GM23338 (cell line): ENCODE measurements around the gene GREB1L. TPM values are rescaled to one million over a fixed set of nuclear protein-coding genes. Genes with fewer than 3 reads are reported as not detected.

Experiments
- ATAC-seq: fragments of 200-7000 bp; cut with Tn5 transposase; 3 replicates; pipeline ENCODE4 v1.9.1; 2020
- DNase-seq: peaks from one replicate; pipeline ENCODE4 v3.0.0-alpha.2; 2015; ENCODE audit warnings: low spot score
- H2AFZ ChIP-seq: fragments of 200-600 bp; sonication (generic); 2 replicates; pipeline ENCODE4 v1.8.0; 2016; ENCODE audit warnings: antibody characterized with exemption, mild to moderate bottlenecking, moderate library complexity
- H3F3A ChIP-seq: fragments of 200-600 bp; sonication (generic); replicated peaks from 2 replicates; pipeline ENCODE4 v1.8.0; 2017; ENCODE audit warnings: antibody characterized with exemption, mixed run types, low read depth
- H3K27ac ChIP-seq: fragments of 200-600 bp; sonication (generic); 2 replicates; pipeline ENCODE4 v1.6.1; 2016; ENCODE audit warnings: low read depth
- H3K27me3 ChIP-seq: fragments of 200-600 bp; sonication (generic); 2 replicates; pipeline ENCODE4 v1.8.0; 2016; ENCODE audit warnings: mild to moderate bottlenecking, mixed run types, moderate library complexity; ENCODE audit not compliant: insufficient read depth
- H3K36me3 ChIP-seq: fragments of 200-600 bp; sonication (generic); 2 replicates; pipeline ENCODE4 v1.8.0; 2016; ENCODE audit warnings: mild to moderate bottlenecking; ENCODE audit not compliant: insufficient read depth
- H3K4me1 ChIP-seq: fragments of 200-600 bp; sonication (generic); 2 replicates; pipeline ENCODE4 v1.8.0; 2016; ENCODE audit warnings: mild to moderate bottlenecking, moderate library complexity; ENCODE audit not compliant: insufficient read depth
- H3K4me2 ChIP-seq: fragments of 200-600 bp; sonication (generic); 2 replicates; pipeline ENCODE4 v1.7.1; 2017; ENCODE audit warnings: mixed run types
- H3K4me3 ChIP-seq: fragments of 200-600 bp; sonication (generic); 2 replicates; pipeline ENCODE4 v1.6.1; 2016; ENCODE audit warnings: mixed run types
- H3K79me2 ChIP-seq: fragments of 200-600 bp; sonication (generic); replicated peaks from 2 replicates; pipeline ENCODE4 v1.8.0; 2017; ENCODE audit warnings: mild to moderate bottlenecking; ENCODE audit not compliant: insufficient read depth
- H3K9me2 ChIP-seq: fragments of 200-600 bp; sonication (generic); 2 replicates; pipeline ENCODE4 v1.8.0; 2017; ENCODE audit not compliant: insufficient read depth
- H4K20me1 ChIP-seq: fragments of 200-600 bp; sonication (generic); replicated peaks from 2 replicates; pipeline ENCODE4 v1.8.0; 2017; ENCODE audit warnings: mild to moderate bottlenecking; ENCODE audit not compliant: insufficient read depth
- H3K27ac Mint-ChIP-seq: 2 replicates; pipeline ENCODE4 v1.8.0; 2020; ENCODE audit warnings: inconsistent platforms, mild to moderate bottlenecking, moderate library complexity, mixed read lengths
- H3K27me3 Mint-ChIP-seq: 3 replicates; pipeline ENCODE4 v1.8.0; 2022; ENCODE audit warnings: low read depth, mild to moderate bottlenecking, moderate library complexity, mixed read lengths, inconsistent platforms; ENCODE audit not compliant: insufficient read depth, poor library complexity
- H3K36me3 Mint-ChIP-seq: 3 replicates; pipeline ENCODE4 v1.8.0; 2021; ENCODE audit warnings: low read depth, mild to moderate bottlenecking, inconsistent platforms, moderate library complexity, mixed read lengths
- H3K4me1 Mint-ChIP-seq: 3 replicates; pipeline ENCODE4 v1.8.0; 2020; ENCODE audit warnings: mild to moderate bottlenecking, inconsistent platforms, mixed read lengths
- H3K4me3 Mint-ChIP-seq: 3 replicates; pipeline ENCODE4 v1.8.0; 2021; ENCODE audit warnings: moderate library complexity, mild to moderate bottlenecking, inconsistent platforms, mixed read lengths
- H3K9me3 Mint-ChIP-seq: 3 replicates; pipeline ENCODE4 v1.8.0; 2020; ENCODE audit warnings: moderate library complexity, mild to moderate bottlenecking, inconsistent platforms, mixed read lengths
- CREB1 ChIP-seq: fragments of 250-450 bp; sonication (Bioruptor Pico); IDR thresholded peaks from 2 replicates; pipeline ENCODE4 v1.5.0; 2020; ENCODE audit warnings: low read depth, mild to moderate bottlenecking, moderate library complexity
- EZH2 ChIP-seq: fragments of 200-600 bp; sonication (generic); IDR thresholded peaks from one replicate; pipeline ENCODE4 v1.8.0; 2017; ENCODE audit warnings: antibody characterized with exemption, mild to moderate bottlenecking, low read depth; ENCODE audit not compliant: unreplicated experiment
- EZH2phosphoT487 ChIP-seq: fragments of 200-600 bp; sonication (generic); IDR thresholded peaks from one replicate; pipeline ENCODE4 v1.8.1; 2018; ENCODE audit warnings: antibody characterized with exemption; ENCODE audit not compliant: unreplicated experiment
- JUNB ChIP-seq: IDR thresholded peaks from one replicate; pipeline ENCODE4 v1.6.1; 2016; ENCODE audit warnings: antibody characterized with exemption; ENCODE audit not compliant: unreplicated experiment
- STAT1 ChIP-seq: IDR thresholded peaks from one replicate; pipeline ENCODE4 v1.6.1; 2016; ENCODE audit warnings: antibody characterized with exemption; ENCODE audit not compliant: unreplicated experiment
- ZNF331 ChIP-seq: fragments of 250-450 bp; sonication (Bioruptor Pico); IDR thresholded peaks from 2 replicates; pipeline ENCODE4 v1.5.0; 2020; ENCODE audit warnings: low read depth, mild to moderate bottlenecking, moderate library complexity
- polyA plus RNA-seq: library from polyadenylated mRNA; unstranded; fragments of >200 nt; fragmentation: Nextera tagmentation; extraction: Ambion mirVana; gene quantifications from 2 replicates; pipeline ENCODE4 v1.2.1, GENCODE V29; 2016
- total RNA-seq: library from RNA; depleted of rRNA; stranded (reverse); fragments of >200 nt; shearing (Covaris generic); gene quantifications from 2 replicates; pipeline ENCODE4 v1.2.3, GENCODE V29; 2014
- TF ChIP-seq, protein P1 (sequence below): fragments of 250-450 bp; sonication (Bioruptor Pico); IDR thresholded peaks from 2 replicates; pipeline ENCODE4 v1.5.0; 2020; ENCODE audit warnings: mild to moderate bottlenecking, moderate library complexity
- TF ChIP-seq, protein P2 (sequence below), 2 experiments: fragments of 200-600 bp in 1 of 2; sonication (generic) in 1 of 2; conservative IDR thresholded peaks; 2 replicates each; pipeline versions ENCODE4 v1.5.1 to v1.6.1; 2016 to 2017; ENCODE audit warnings: antibody characterized with exemption in 2 of 2, low read depth in 2 of 2, mild to moderate bottlenecking in 2 of 2, moderate library complexity in 1 of 2

The GREB1L gene
- total and polyA plus RNA-seq, 2 experiments from 2014 or later = 0.03 to 0.29 TPM

DNA sequence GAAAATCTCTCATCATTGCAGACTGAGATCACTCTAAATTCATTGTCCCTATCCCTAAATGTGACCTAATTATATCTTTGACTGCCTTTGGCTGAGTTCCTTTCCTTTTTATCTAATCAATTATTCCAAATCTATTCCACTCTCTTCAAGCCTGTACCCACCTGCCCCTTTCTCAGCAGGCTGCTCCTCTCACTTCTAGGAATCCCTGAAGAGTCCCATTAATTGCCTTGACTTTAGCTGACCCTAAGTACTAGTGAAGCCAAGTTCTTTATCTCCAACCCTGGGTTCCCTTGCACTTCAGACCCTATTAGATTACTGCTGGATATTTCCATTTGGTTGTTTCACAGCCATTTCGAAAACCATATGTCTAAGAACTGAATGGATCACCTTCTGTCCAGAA is 102.8 kb downstream of the GREB1L start (continued):
- TF ChIP-seq, protein P1, sequence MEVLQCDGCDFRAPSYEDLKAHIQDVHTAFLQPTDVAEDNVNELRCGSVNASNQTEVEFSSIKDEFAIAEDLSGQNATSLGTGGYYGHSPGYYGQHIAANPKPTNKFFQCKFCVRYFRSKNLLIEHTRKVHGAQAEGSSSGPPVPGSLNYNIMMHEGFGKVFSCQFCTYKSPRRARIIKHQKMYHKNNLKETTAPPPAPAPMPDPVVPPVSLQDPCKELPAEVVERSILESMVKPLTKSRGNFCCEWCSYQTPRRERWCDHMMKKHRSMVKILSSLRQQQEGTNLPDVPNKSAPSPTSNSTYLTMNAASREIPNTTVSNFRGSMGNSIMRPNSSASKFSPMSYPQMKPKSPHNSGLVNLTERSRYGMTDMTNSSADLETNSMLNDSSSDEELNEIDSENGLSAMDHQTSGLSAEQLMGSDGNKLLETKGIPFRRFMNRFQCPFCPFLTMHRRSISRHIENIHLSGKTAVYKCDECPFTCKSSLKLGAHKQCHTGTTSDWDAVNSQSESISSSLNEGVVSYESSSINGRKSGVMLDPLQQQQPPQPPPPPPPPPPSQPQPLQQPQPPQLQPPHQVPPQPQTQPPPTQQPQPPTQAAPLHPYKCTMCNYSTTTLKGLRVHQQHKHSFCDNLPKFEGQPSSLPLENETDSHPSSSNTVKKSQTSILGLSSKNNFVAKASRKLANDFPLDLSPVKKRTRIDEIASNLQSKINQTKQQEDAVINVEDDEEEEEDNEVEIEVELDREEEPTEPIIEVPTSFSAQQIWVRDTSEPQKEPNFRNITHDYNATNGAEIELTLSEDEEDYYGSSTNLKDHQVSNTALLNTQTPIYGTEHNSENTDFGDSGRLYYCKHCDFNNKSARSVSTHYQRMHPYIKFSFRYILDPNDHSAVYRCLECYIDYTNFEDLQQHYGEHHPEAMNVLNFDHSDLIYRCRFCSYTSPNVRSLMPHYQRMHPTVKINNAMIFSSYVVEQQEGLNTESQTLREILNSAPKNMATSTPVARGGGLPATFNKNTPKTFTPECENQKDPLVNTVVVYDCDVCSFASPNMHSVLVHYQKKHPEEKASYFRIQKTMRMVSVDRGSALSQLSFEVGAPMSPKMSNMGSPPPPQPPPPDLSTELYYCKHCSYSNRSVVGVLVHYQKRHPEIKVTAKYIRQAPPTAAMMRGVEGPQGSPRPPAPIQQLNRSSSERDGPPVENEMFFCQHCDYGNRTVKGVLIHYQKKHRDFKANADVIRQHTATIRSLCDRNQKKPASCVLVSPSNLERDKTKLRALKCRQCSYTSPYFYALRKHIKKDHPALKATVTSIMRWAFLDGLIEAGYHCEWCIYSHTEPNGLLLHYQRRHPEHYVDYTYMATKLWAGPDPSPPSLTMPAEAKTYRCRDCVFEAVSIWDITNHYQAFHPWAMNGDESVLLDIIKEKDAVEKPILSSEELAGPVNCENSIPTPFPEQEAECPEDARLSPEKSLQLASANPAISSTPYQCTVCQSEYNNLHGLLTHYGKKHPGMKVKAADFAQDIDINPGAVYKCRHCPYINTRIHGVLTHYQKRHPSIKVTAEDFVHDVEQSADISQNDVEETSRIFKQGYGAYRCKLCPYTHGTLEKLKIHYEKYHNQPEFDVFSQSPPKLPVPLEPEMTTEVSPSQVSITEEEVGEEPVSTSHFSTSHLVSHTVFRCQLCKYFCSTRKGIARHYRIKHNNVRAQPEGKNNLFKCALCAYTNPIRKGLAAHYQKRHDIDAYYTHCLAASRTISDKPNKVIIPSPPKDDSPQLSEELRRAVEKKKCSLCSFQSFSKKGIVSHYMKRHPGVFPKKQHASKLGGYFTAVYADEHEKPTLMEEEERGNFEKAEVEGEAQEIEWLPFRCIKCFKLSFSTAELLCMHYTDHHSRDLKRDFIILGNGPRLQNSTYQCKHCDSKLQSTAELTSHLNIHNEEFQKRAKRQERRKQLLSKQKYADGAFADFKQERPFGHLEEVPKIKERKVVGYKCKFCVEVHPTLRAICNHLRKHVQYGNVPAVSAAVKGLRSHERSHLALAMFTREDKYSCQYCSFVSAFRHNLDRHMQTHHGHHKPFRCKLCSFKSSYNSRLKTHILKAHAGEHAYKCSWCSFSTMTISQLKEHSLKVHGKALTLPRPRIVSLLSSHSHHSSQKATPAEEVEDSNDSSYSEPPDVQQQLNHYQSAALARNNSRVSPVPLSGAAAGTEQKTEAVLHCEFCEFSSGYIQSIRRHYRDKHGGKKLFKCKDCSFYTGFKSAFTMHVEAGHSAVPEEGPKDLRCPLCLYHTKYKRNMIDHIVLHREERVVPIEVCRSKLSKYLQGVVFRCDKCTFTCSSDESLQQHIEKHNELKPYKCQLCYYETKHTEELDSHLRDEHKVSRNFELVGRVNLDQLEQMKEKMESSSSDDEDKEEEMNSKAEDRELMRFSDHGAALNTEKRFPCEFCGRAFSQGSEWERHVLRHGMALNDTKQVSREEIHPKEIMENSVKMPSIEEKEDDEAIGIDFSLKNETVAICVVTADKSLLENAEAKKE (CRISPR knock-in tag) = no peak

DNA sequence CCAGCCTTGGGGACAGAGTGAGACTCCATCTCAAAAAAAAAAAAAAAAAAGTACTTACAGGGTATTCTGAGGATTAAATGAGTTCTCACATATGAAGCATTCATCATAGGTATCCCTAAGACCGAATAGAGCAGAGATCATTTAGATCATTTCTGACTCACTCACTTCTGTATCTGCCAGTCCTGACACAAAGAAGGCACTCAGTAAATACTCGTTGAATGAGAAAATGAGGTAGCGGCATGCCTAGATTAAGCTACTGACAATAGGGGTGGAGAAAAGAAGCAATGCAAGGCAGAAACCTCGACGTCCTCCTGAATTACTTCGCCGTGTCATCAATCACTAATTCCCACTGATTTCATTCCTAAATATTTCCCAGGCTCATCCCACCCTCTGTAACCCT is 103.8 kb downstream of the GREB1L start:
- peaks cover 7% of the 10 kb centered on the region for H3K27me3 Mint-ChIP-seq
- H3K9me3 Mint-ChIP-seq = peaks cover 10% of the 10 kb centered on the region
- no peaks in the 10 kb centered on the region for H3K79me2 ChIP-seq
- no peak overlapping the region for H3K4me2 ChIP-seq
- H3K27ac Mint-ChIP-seq = no peak overlapping the region
- no peaks in the 10 kb centered on the region for H4K20me1 ChIP-seq
- no peak overlapping the region for H3K27ac ChIP-seq
- no peak overlapping the region for H2AFZ ChIP-seq
- peaks cover 15% of the 10 kb centered on the region for H3K4me1 Mint-ChIP-seq
- H3K4me3 Mint-ChIP-seq = no peak overlapping the region
- no peak overlapping the region for H3K4me3 ChIP-seq
- no peaks in the 10 kb centered on the region for H3K36me3 ChIP-seq
- no peak for DNase-seq
- H3K36me3 Mint-ChIP-seq = peaks cover 7% of the 10 kb centered on the region; the same call in 1 of the 3 replicates
- no peaks in the 10 kb centered on the region for H3K9me2 ChIP-seq
- H3F3A ChIP-seq = no peaks in the 10 kb centered on the region
- H3K27me3 ChIP-seq = no peaks in the 10 kb centered on the region
- no peaks in the 10 kb centered on the region; the same call in 1 of the 2 replicates for H3K4me1 ChIP-seq
- no peak for ATAC-seq
- no peak for TF ChIP-seq JUNB
- TF ChIP-seq, protein P1 (CRISPR knock-in tag) = no peak
- no peak for TF ChIP-seq ZNF331
- TF ChIP-seq CREB1 = no peak
- TF ChIP-seq, protein P2, sequence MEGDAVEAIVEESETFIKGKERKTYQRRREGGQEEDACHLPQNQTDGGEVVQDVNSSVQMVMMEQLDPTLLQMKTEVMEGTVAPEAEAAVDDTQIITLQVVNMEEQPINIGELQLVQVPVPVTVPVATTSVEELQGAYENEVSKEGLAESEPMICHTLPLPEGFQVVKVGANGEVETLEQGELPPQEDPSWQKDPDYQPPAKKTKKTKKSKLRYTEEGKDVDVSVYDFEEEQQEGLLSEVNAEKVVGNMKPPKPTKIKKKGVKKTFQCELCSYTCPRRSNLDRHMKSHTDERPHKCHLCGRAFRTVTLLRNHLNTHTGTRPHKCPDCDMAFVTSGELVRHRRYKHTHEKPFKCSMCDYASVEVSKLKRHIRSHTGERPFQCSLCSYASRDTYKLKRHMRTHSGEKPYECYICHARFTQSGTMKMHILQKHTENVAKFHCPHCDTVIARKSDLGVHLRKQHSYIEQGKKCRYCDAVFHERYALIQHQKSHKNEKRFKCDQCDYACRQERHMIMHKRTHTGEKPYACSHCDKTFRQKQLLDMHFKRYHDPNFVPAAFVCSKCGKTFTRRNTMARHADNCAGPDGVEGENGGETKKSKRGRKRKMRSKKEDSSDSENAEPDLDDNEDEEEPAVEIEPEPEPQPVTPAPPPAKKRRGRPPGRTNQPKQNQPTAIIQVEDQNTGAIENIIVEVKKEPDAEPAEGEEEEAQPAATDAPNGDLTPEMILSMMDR (conservative IDR thresholded peaks at IDR 0.05; ENCODE audit: low read depth in 2 of 2) = no peak
- no peak for TF ChIP-seq EZH2phosphoT487
- TF ChIP-seq STAT1 = no peak
- no peak for TF ChIP-seq EZH2
